ENCODE data around the gene PPP1R13B. TPM values are rescaled to one million over a fixed set of nuclear protein-coding genes. Genes with fewer than 3 reads are reported as not detected.

Gene PPP1R13B
- total and polyA plus RNA-seq, 2 experiments from 2014 or later, result 2.0 to 8.5 TPM

DNA sequence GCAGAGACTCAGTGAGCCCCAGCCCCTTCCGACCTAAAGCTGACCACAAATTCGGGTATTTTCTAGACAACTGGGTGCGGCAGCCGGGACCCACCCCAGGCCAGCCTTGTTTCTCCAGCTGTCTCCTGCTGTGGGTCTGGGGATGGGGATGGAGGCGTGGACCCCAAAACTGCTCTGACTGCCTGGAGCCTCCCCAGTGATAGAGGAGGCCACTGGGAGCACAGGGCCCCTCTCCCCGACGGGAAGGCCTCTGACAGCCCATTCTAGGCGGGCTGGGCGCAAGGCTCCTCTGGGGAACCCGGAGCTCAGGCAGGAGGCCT lies 42.6 kb upstream of the PPP1R13B start:
- no peak for ATAC-seq
- Histone ChIP-seq H2AFZ (no peak overlapping the region), H3K27ac (ENCODE audit: low read depth) (no peak overlapping the region), H3F3A (replicated peaks; ENCODE audit: low read depth) (no peaks in the 10 kb centered on the region), H3K36me3 (ENCODE audit: insufficient read depth) (no peaks in the 10 kb centered on the region), H3K79me2 (replicated peaks; ENCODE audit: insufficient read depth) (no peaks in the 10 kb centered on the region), H3K4me2 (no peak overlapping the region), H4K20me1 (replicated peaks; ENCODE audit: insufficient read depth) (no peaks in the 10 kb centered on the region), H3K4me3 (no peak overlapping the region), H3K4me1 (ENCODE audit: insufficient read depth) (no peaks in the 10 kb centered on the region), H3K27me3 (ENCODE audit: insufficient read depth) (no peaks in the 10 kb centered on the region), H3K9me2 (ENCODE audit: insufficient read depth) (no peaks in the 10 kb centered on the region)
- Mint-ChIP-seq H3K36me3 (ENCODE audit: low read depth) (no peaks in the 10 kb centered on the region), H3K27ac (no peak overlapping the region), H3K27me3 (ENCODE audit: insufficient read depth, low read depth, poor library complexity) (peaks cover 14% of the 10 kb centered on the region), H3K4me1 (peaks cover 10% of the 10 kb centered on the region), H3K4me3 (no peak overlapping the region), H3K9me3 (no peaks in the 10 kb centered on the region)
- DNase-seq (ENCODE audit: low spot score), result no peak
- TF ChIP-seq CREB1 (CRISPR knock-in tag; IDR thresholded peaks at IDR 0.05; ENCODE audit: low read depth) (no peak), NANOG (IDR thresholded peaks at IDR 0.05; ENCODE audit: borderline replicate concordance) (no peak), JUNB (IDR thresholded peaks at IDR 0.05; ENCODE audit: unreplicated experiment) (no peak), EZH2phosphoT487 (IDR thresholded peaks at IDR 0.05; ENCODE audit: unreplicated experiment) (no peak), STAT1 (IDR thresholded peaks at IDR 0.05; ENCODE audit: unreplicated experiment) (no peak), ZNF114 (CRISPR knock-in tag; IDR thresholded peaks at IDR 0.05) (no peak)
- TF ChIP-seq, protein P1, sequence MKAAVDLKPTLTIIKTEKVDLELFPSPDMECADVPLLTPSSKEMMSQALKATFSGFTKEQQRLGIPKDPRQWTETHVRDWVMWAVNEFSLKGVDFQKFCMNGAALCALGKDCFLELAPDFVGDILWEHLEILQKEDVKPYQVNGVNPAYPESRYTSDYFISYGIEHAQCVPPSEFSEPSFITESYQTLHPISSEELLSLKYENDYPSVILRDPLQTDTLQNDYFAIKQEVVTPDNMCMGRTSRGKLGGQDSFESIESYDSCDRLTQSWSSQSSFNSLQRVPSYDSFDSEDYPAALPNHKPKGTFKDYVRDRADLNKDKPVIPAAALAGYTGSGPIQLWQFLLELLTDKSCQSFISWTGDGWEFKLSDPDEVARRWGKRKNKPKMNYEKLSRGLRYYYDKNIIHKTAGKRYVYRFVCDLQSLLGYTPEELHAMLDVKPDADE (IDR thresholded peaks at IDR 0.05), result no peak
- TF ChIP-seq, protein P2, sequence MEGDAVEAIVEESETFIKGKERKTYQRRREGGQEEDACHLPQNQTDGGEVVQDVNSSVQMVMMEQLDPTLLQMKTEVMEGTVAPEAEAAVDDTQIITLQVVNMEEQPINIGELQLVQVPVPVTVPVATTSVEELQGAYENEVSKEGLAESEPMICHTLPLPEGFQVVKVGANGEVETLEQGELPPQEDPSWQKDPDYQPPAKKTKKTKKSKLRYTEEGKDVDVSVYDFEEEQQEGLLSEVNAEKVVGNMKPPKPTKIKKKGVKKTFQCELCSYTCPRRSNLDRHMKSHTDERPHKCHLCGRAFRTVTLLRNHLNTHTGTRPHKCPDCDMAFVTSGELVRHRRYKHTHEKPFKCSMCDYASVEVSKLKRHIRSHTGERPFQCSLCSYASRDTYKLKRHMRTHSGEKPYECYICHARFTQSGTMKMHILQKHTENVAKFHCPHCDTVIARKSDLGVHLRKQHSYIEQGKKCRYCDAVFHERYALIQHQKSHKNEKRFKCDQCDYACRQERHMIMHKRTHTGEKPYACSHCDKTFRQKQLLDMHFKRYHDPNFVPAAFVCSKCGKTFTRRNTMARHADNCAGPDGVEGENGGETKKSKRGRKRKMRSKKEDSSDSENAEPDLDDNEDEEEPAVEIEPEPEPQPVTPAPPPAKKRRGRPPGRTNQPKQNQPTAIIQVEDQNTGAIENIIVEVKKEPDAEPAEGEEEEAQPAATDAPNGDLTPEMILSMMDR (conservative IDR thresholded peaks at IDR 0.05; ENCODE audit: low read depth in 2 of 2), result no peak

DNA sequence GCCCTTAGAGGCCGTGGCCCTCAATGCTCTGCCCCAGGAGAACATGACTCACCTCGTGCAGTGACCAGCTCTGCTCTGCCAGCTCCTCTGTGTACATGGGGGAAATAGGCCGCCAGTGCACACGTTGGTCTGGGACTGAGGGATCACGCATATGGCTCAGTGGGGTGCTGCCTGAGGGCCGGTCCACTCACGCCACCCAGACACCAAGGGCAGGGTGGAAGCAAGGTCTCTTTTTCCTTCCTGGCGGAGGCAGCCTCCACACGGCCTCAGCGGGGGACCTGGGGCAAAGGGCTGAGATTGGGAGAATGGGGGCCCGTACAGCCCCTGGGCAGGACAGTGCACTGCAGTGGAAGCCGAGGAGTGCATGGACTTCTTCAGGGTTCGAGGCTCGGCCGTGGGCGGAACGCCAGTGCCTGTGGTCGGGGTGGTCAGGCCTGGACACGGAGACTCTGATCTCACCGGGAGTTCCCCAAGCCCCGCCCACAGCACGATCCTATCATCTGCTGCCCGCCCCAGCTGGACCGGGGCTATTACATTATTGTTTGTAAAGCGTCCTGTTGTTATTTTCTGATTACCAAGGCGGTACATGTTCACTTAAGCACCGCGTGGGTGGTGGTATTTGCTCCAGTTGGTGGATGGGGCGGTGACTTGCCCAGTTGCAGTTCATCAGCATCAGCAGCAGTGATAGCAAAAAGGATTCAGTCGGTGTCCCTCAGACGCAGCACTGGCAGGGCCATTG lies 42.1 kb upstream of the PPP1R13B start:
- Histone ChIP-seq H4K20me1 (replicated peaks; ENCODE audit: insufficient read depth) (no peaks in the 10 kb centered on the region), H3K9me2 (ENCODE audit: insufficient read depth) (no peaks in the 10 kb centered on the region), H3K79me2 (replicated peaks; ENCODE audit: insufficient read depth) (no peaks in the 10 kb centered on the region), H3K4me1 (ENCODE audit: insufficient read depth) (no peaks in the 10 kb centered on the region), H3K4me3 (no peak overlapping the region), H2AFZ (0 out of 2 replicates have a peak overlapping the region, but pooled peaks have one; percentile 18), H3K27ac (ENCODE audit: low read depth) (no peak overlapping the region), H3F3A (replicated peaks; ENCODE audit: low read depth) (no peaks in the 10 kb centered on the region), H3K36me3 (ENCODE audit: insufficient read depth) (no peaks in the 10 kb centered on the region), H3K27me3 (ENCODE audit: insufficient read depth) (no peaks in the 10 kb centered on the region), H3K4me2 (no peak overlapping the region)
- DNase-seq (ENCODE audit: low spot score), result no peak
- no peak for ATAC-seq
- no peaks in the 10 kb centered on the region for H3K9me3 Mint-ChIP-seq
- no peak overlapping the region for H3K27ac Mint-ChIP-seq
- H3K4me3 Mint-ChIP-seq, result no peak overlapping the region
- H3K4me1 Mint-ChIP-seq, result peaks cover 10% of the 10 kb centered on the region
- peaks cover 17% of the 10 kb centered on the region for H3K27me3 Mint-ChIP-seq (ENCODE audit: insufficient read depth, low read depth, poor library complexity)
- H3K36me3 Mint-ChIP-seq (ENCODE audit: low read depth), result no peaks in the 10 kb centered on the region
- TF ChIP-seq JUNB (IDR thresholded peaks at IDR 0.05; ENCODE audit: unreplicated experiment) (no peak), EZH2phosphoT487 (IDR thresholded peaks at IDR 0.05; ENCODE audit: unreplicated experiment) (no peak), NANOG (IDR thresholded peaks at IDR 0.05; ENCODE audit: borderline replicate concordance) (no peak)
- TF ChIP-seq, protein P2 (conservative IDR thresholded peaks at IDR 0.05; ENCODE audit: low read depth in 2 of 2), result no peak
- TF ChIP-seq, protein P3, sequence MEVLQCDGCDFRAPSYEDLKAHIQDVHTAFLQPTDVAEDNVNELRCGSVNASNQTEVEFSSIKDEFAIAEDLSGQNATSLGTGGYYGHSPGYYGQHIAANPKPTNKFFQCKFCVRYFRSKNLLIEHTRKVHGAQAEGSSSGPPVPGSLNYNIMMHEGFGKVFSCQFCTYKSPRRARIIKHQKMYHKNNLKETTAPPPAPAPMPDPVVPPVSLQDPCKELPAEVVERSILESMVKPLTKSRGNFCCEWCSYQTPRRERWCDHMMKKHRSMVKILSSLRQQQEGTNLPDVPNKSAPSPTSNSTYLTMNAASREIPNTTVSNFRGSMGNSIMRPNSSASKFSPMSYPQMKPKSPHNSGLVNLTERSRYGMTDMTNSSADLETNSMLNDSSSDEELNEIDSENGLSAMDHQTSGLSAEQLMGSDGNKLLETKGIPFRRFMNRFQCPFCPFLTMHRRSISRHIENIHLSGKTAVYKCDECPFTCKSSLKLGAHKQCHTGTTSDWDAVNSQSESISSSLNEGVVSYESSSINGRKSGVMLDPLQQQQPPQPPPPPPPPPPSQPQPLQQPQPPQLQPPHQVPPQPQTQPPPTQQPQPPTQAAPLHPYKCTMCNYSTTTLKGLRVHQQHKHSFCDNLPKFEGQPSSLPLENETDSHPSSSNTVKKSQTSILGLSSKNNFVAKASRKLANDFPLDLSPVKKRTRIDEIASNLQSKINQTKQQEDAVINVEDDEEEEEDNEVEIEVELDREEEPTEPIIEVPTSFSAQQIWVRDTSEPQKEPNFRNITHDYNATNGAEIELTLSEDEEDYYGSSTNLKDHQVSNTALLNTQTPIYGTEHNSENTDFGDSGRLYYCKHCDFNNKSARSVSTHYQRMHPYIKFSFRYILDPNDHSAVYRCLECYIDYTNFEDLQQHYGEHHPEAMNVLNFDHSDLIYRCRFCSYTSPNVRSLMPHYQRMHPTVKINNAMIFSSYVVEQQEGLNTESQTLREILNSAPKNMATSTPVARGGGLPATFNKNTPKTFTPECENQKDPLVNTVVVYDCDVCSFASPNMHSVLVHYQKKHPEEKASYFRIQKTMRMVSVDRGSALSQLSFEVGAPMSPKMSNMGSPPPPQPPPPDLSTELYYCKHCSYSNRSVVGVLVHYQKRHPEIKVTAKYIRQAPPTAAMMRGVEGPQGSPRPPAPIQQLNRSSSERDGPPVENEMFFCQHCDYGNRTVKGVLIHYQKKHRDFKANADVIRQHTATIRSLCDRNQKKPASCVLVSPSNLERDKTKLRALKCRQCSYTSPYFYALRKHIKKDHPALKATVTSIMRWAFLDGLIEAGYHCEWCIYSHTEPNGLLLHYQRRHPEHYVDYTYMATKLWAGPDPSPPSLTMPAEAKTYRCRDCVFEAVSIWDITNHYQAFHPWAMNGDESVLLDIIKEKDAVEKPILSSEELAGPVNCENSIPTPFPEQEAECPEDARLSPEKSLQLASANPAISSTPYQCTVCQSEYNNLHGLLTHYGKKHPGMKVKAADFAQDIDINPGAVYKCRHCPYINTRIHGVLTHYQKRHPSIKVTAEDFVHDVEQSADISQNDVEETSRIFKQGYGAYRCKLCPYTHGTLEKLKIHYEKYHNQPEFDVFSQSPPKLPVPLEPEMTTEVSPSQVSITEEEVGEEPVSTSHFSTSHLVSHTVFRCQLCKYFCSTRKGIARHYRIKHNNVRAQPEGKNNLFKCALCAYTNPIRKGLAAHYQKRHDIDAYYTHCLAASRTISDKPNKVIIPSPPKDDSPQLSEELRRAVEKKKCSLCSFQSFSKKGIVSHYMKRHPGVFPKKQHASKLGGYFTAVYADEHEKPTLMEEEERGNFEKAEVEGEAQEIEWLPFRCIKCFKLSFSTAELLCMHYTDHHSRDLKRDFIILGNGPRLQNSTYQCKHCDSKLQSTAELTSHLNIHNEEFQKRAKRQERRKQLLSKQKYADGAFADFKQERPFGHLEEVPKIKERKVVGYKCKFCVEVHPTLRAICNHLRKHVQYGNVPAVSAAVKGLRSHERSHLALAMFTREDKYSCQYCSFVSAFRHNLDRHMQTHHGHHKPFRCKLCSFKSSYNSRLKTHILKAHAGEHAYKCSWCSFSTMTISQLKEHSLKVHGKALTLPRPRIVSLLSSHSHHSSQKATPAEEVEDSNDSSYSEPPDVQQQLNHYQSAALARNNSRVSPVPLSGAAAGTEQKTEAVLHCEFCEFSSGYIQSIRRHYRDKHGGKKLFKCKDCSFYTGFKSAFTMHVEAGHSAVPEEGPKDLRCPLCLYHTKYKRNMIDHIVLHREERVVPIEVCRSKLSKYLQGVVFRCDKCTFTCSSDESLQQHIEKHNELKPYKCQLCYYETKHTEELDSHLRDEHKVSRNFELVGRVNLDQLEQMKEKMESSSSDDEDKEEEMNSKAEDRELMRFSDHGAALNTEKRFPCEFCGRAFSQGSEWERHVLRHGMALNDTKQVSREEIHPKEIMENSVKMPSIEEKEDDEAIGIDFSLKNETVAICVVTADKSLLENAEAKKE (CRISPR knock-in tag; IDR thresholded peaks at IDR 0.05), result no peak

Data from GM23338 (cell line).